Measurements from ENCODE around the gene PHACTR1.

Gene PHACTR1

GRCh38 chr6:12911427-12911826, 194.9 kb downstream of the PHACTR1 start:
- no peak overlapping the region for H3K4me3 ChIP-seq (ENCODE audit: low read length)
- DNase-seq (ENCODE audit: low read depth): no peak
- TF ChIP-seq, protein P1, sequence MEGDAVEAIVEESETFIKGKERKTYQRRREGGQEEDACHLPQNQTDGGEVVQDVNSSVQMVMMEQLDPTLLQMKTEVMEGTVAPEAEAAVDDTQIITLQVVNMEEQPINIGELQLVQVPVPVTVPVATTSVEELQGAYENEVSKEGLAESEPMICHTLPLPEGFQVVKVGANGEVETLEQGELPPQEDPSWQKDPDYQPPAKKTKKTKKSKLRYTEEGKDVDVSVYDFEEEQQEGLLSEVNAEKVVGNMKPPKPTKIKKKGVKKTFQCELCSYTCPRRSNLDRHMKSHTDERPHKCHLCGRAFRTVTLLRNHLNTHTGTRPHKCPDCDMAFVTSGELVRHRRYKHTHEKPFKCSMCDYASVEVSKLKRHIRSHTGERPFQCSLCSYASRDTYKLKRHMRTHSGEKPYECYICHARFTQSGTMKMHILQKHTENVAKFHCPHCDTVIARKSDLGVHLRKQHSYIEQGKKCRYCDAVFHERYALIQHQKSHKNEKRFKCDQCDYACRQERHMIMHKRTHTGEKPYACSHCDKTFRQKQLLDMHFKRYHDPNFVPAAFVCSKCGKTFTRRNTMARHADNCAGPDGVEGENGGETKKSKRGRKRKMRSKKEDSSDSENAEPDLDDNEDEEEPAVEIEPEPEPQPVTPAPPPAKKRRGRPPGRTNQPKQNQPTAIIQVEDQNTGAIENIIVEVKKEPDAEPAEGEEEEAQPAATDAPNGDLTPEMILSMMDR (conservative IDR thresholded peaks at IDR 0.05; ENCODE audit: low read depth, low read length): peak; percentile 57

GRCh38 chr6:12913201-12913600, 196.6 kb downstream of the PHACTR1 start:
- TF ChIP-seq, protein P1 (conservative IDR thresholded peaks at IDR 0.05; ENCODE audit: low read depth, low read length): no peak
- no peak overlapping the region for H3K4me3 ChIP-seq (ENCODE audit: low read length)
- no peak for DNase-seq (ENCODE audit: low read depth)

- no peak for DNase-seq (ENCODE audit: low read depth)
- no peak overlapping the region for H3K4me3 ChIP-seq (ENCODE audit: low read length)
- TF ChIP-seq, protein P1 (conservative IDR thresholded peaks at IDR 0.05; ENCODE audit: low read depth, low read length): no peak
Observed at GRCh38 chr6:12916006-12916405, 199.4 kb downstream of the PHACTR1 start.

- H3K4me3 ChIP-seq (ENCODE audit: low read length): no peak overlapping the region
- no peak for DNase-seq (ENCODE audit: low read depth)
- TF ChIP-seq, protein P1 (conservative IDR thresholded peaks at IDR 0.05; ENCODE audit: low read depth, low read length): no peak
Observed at GRCh38 chr6:12916420-12917136, 200.0 kb downstream of the PHACTR1 start.

GRCh38 chr6:12921467-12921866, 204.9 kb downstream of the PHACTR1 start:
- no peak for DNase-seq (ENCODE audit: low read depth)
- TF ChIP-seq, protein P1 (conservative IDR thresholded peaks at IDR 0.05; ENCODE audit: low read depth, low read length): no peak
- H3K4me3 ChIP-seq (ENCODE audit: low read length): no peak overlapping the region

DNA sequence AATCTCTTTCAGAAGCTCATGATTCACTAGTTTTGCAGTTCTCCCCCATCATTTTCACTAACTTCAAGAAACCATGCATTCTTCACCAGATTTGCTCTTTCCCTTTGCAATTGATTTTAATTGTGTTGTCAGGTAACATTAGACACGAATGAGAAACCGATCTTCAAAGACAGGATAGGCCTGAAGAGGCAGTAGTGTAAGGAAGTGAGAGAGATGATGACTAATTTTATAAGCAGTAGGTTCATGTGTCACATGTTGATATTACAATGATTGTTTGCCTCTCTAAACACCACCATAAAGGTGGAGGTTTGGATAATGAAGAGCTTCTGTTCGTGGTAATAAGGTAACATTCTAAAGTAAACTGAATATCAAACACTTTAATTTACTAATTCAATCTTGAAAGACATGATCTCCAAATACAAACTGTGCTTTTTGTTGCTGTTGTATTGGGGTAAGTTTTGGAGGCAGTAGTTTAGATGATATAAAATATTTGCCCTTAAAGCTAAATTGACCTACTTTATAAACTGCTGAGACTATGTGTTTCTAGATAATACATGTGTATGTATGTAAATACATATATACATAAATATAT, 207.2 kb downstream of the PHACTR1 start:
- no peak overlapping the region for H3K4me3 ChIP-seq (ENCODE audit: low read length)
- TF ChIP-seq, protein P1 (conservative IDR thresholded peaks at IDR 0.05; ENCODE audit: low read depth, low read length): peak; percentile 10
- peak; percentile 44 for DNase-seq (ENCODE audit: low read depth)

GRCh38 chr6:12924911-12925310, 208.3 kb downstream of the PHACTR1 start:
- TF ChIP-seq, protein P1 (conservative IDR thresholded peaks at IDR 0.05; ENCODE audit: low read depth, low read length): no peak
- no peak overlapping the region for H3K4me3 ChIP-seq (ENCODE audit: low read length)
- DNase-seq (ENCODE audit: low read depth): no peak
